Muscle layer of colon (tissue), 2 donors: ENCODE results near the gene HNRNPA1.
A peak's percentile ranks its signal among the peaks of the same experiment; 100 is the strongest.
"Not testable (repeated sequence)": the region's sequence is repeated elsewhere in the genome, so short reads cannot be mapped to it uniquely, and the experiment has no call there.

Experiments used
- H3K27ac ChIP-seq: one replicate; pipeline ENCODE4 v1.7.0; 2013; ENCODE audit warnings: low read depth, mild to moderate bottlenecking, low read length, moderate library complexity
- H3K27me3 ChIP-seq, 2 donors: one replicate each; pipeline ENCODE4 v1.7.0; 2013; ENCODE audit warnings: low read length in 2 of 2, mild to moderate bottlenecking in 2 of 2; ENCODE audit not compliant: insufficient read depth in 2 of 2, control insufficient read depth in 1 of 2
- H3K36me3 ChIP-seq: one replicate; pipeline ENCODE4 v1.7.0; 2013; ENCODE audit warnings: mild to moderate bottlenecking, low read length; ENCODE audit not compliant: insufficient read depth
- H3K4me1 ChIP-seq: one replicate; pipeline ENCODE4 v1.7.0; 2013; ENCODE audit warnings: mild to moderate bottlenecking, low read length; ENCODE audit not compliant: insufficient read depth
- H3K4me3 ChIP-seq, 2 donors: one replicate each; pipeline ENCODE4 v1.7.0; 2013; ENCODE audit warnings: low read length in 2 of 2, low read depth in 1 of 2, mild to moderate bottlenecking in 1 of 2, moderate library complexity in 1 of 2
- H3K9ac ChIP-seq: one replicate; pipeline ENCODE4 v1.7.0; 2013; ENCODE audit warnings: low read length
- H3K9me3 ChIP-seq: one replicate; pipeline ENCODE4 v1.7.0; 2013; ENCODE audit warnings: mild to moderate bottlenecking, low read length
- donor health status: abdominal sarcoma.
- donor health status: Adenocarcinoma of cecum.

The HNRNPA1 gene

GRCh38 chr12:54300732-54301427 lies 20.4 kb downstream of the HNRNPA1 start, which contains the start of gene NFE2:
NFE2 (minus strand) TSS chr12:54301015; CDS start chr12:54295248, 5,767 bp downstream.
- H3K4me3 ChIP-seq: peak within 1 kb of the TSS in 1 of 2 donors; percentile 20
- no peaks in the 10 kb centered on the region for H3K36me3 ChIP-seq
- no peak within 1 kb of the TSS for H3K9ac ChIP-seq
- no peak within 1 kb of the TSS for H3K27ac ChIP-seq
- H3K27me3 ChIP-seq: peaks cover 21 to 37% of the 10 kb centered on the region in 2 donors
- H3K4me1 ChIP-seq: peaks cover 7% of the 10 kb centered on the region
- no peaks in the 10 kb centered on the region for H3K9me3 ChIP-seq

GRCh38 chr12:54301428-54302048 lies 21.0 kb downstream of the HNRNPA1 start:
- Histone ChIP-seq H3K27ac (no peak overlapping the region), H3K27me3 (peaks cover 21 to 37% of the 10 kb centered on the region in 2 donors), H3K9me3 (no peaks in the 10 kb centered on the region), H3K4me3 (no peak overlapping the region), H3K9ac (no peak overlapping the region), H3K4me1 (peaks cover 7% of the 10 kb centered on the region), H3K36me3 (no peaks in the 10 kb centered on the region)

- Histone ChIP-seq H3K27me3 (peaks cover 19 to 32% of the 10 kb centered on the region in 2 donors), H3K4me3 (no peak overlapping the region)
Measured at GRCh38 chr12:54303640-54304039, 23.1 kb downstream of the HNRNPA1 start.

GRCh38 chr12:54304187-54304810 lies 23.8 kb downstream of the HNRNPA1 start:
- H3K36me3 ChIP-seq: no peaks in the 10 kb centered on the region
- H3K4me1 ChIP-seq: peaks cover 7% of the 10 kb centered on the region
- H3K27me3 ChIP-seq: peaks cover 13 to 25% of the 10 kb centered on the region in 2 donors
- no peak overlapping the region for H3K9ac ChIP-seq
- H3K4me3 ChIP-seq: no peak overlapping the region
- H3K27ac ChIP-seq: no peak overlapping the region
- no peaks in the 10 kb centered on the region for H3K9me3 ChIP-seq

More at GRCh38 chr12:54303640-54304039, 23.1 kb downstream of the HNRNPA1 start:
- H3K27ac ChIP-seq: no peak overlapping the region
- H3K36me3 ChIP-seq: no peaks in the 10 kb centered on the region
- H3K9me3 ChIP-seq: no peaks in the 10 kb centered on the region
- H3K4me1 ChIP-seq: peaks cover 7% of the 10 kb centered on the region
- no peak overlapping the region for H3K9ac ChIP-seq

- peaks cover 0 to 4% of the 10 kb centered on the region in 2 donors for H3K27me3 ChIP-seq
- H3K9me3 ChIP-seq: no peaks in the 10 kb centered on the region
- no peaks in the 10 kb centered on the region for H3K36me3 ChIP-seq
- H3K4me3 ChIP-seq: no peak overlapping the region
- H3K27ac ChIP-seq: no peak overlapping the region
- no peak overlapping the region for H3K9ac ChIP-seq
- no peaks in the 10 kb centered on the region for H3K4me1 ChIP-seq
Measured at GRCh38 chr12:54306925-54307741, 26.6 kb downstream of the HNRNPA1 start.

- H3K9ac ChIP-seq: no peak overlapping the region
- H3K9me3 ChIP-seq: no peaks in the 10 kb centered on the region
- H3K4me3 ChIP-seq: no peak overlapping the region
Measured at GRCh38 chr12:54311051-54311450, 30.5 kb downstream of the HNRNPA1 start.

GRCh38 chr12:54312309-54312708 lies 31.8 kb downstream of the HNRNPA1 start:
- H3K27ac ChIP-seq, H3K27me3 ChIP-seq, H3K4me1 ChIP-seq, H3K9ac ChIP-seq, H3K4me3 ChIP-seq, H3K9me3 ChIP-seq, H3K36me3 ChIP-seq: not testable (repeated sequence)

More at GRCh38 chr12:54311051-54311450, 30.5 kb downstream of the HNRNPA1 start:
- no peaks in the 10 kb centered on the region for H3K36me3 ChIP-seq
- H3K27ac ChIP-seq: no peak overlapping the region
- no peaks in the 10 kb centered on the region for H3K4me1 ChIP-seq
- no peaks in the 10 kb centered on the region for H3K27me3 ChIP-seq

- H3K4me3 ChIP-seq: no peak overlapping the region
- H3K4me1 ChIP-seq: peaks cover 6% of the 10 kb centered on the region
Measured at GRCh38 chr12:54321363-54321762, 40.8 kb downstream of the HNRNPA1 start.

GRCh38 chr12:54324617-54325441 lies 44.3 kb downstream of the HNRNPA1 start, which contains the start of gene COPZ1:
COPZ1 (plus strand) TSS chr12:54325131; CDS start chr12:54325164, 33 bp downstream.
- Histone ChIP-seq H3K4me3 (peak within 1 kb of the TSS; percentile 39 to 84), H3K36me3 (peaks cover 9% of the 10 kb centered on the region), H3K4me1 (peaks cover 25% of the 10 kb centered on the region), H3K9me3 (no peaks in the 10 kb centered on the region), H3K27me3 (no peaks in the 10 kb centered on the region), H3K9ac (peak within 1 kb of the TSS; percentile 94), H3K27ac (peak within 1 kb of the TSS; percentile 71)

More at GRCh38 chr12:54321363-54321762, 40.8 kb downstream of the HNRNPA1 start:
- no peaks in the 10 kb centered on the region for H3K27me3 ChIP-seq
- H3K27ac ChIP-seq: no peak overlapping the region
- H3K36me3 ChIP-seq: no peaks in the 10 kb centered on the region
- H3K9ac ChIP-seq: no peak overlapping the region
- H3K9me3 ChIP-seq: no peaks in the 10 kb centered on the region

- not testable (repeated sequence) for H3K9me3 ChIP-seq, H3K27me3 ChIP-seq
- Histone ChIP-seq H3K9ac (peak overlapping the region; percentile 94), H3K4me1 (peaks cover 32% of the 10 kb centered on the region), H3K4me3 (peak overlapping the region; percentile 39 to 84), H3K27ac (peak overlapping the region; percentile 10), H3K36me3 (peaks cover 13% of the 10 kb centered on the region)
Measured at GRCh38 chr12:54325442-54326109, 45.0 kb downstream of the HNRNPA1 start.
